ENCODE data around the gene PGAP1.
A peak's percentile ranks its signal among the peaks of the same experiment; 100 is the strongest.
"Not testable (repeated sequence)": the region's sequence is repeated elsewhere in the genome, so short reads cannot be mapped to it uniquely, and the experiment has no call there.

Gene PGAP1

GRCh38 chr2:196951973-196952372 is 25.5 kb upstream of the PGAP1 start:
- DNase-seq (ENCODE audit: low read depth): no peak

GRCh38 chr2:196949116-196949515 is 22.6 kb upstream of the PGAP1 start:
- DNase-seq (ENCODE audit: low read depth): no peak

- DNase-seq (ENCODE audit: low read depth): no peak
Measured at GRCh38 chr2:196944570-196944969, 18.1 kb upstream of the PGAP1 start.

GRCh38 chr2:196941398-196942078 is 15.0 kb upstream of the PGAP1 start:
- no peak for DNase-seq (ENCODE audit: low read depth)

GRCh38 chr2:196939371-196939770 is 12.9 kb upstream of the PGAP1 start:
- no peak for DNase-seq (ENCODE audit: low read depth)

GRCh38 chr2:196935432-196935831 is 8.9 kb upstream of the PGAP1 start:
- DNase-seq (ENCODE audit: low read depth): no peak

- no peak for DNase-seq (ENCODE audit: low read depth)
Measured at GRCh38 chr2:196934672-196935071, 8.2 kb upstream of the PGAP1 start.

GRCh38 chr2:196931555-196931954 is 5.0 kb upstream of the PGAP1 start:
- no peak for DNase-seq (ENCODE audit: low read depth)

- peak; percentile 35 for DNase-seq (ENCODE audit: low read depth)
Measured at GRCh38 chr2:196927376-196928225, 1.1 kb upstream of the PGAP1 start.

GRCh38 chr2:196925768-196926561 is 542 bp downstream of the PGAP1 start:
- DNase-seq (ENCODE audit: low read depth): peak; percentile 5

GRCh38 chr2:196925051-196925767 is 1.3 kb downstream of the PGAP1 start:
- no peak for DNase-seq (ENCODE audit: low read depth)

- DNase-seq (ENCODE audit: low read depth): no peak
Measured at GRCh38 chr2:196924051-196924450, 2.5 kb downstream of the PGAP1 start.

GRCh38 chr2:196918927-196919326 is 7.6 kb downstream of the PGAP1 start:
- no peak for DNase-seq (ENCODE audit: low read depth)

- no peak for DNase-seq (ENCODE audit: low read depth)
Measured at GRCh38 chr2:196917802-196918201, 8.7 kb downstream of the PGAP1 start.

- no peak for DNase-seq (ENCODE audit: low read depth)
Measured at GRCh38 chr2:196915507-196916189, 10.9 kb downstream of the PGAP1 start.

GRCh38 chr2:196914867-196915460 is 11.5 kb downstream of the PGAP1 start:
- no peak for DNase-seq (ENCODE audit: low read depth)

- DNase-seq (ENCODE audit: low read depth): no peak
Measured at GRCh38 chr2:196913691-196914090, 12.8 kb downstream of the PGAP1 start.

GRCh38 chr2:196905365-196905764 is 21.1 kb downstream of the PGAP1 start:
- DNase-seq (ENCODE audit: low read depth): not testable (repeated sequence)

GRCh38 chr2:196902828-196903227 is 23.7 kb downstream of the PGAP1 start:
- no peak for DNase-seq (ENCODE audit: low read depth)

- no peak for DNase-seq (ENCODE audit: low read depth)
Measured at GRCh38 chr2:196900843-196901242, 25.7 kb downstream of the PGAP1 start.

- DNase-seq (ENCODE audit: low read depth): no peak
Measured at GRCh38 chr2:196899976-196900375, 26.5 kb downstream of the PGAP1 start.

Measured in activated T-cell treated with anti-CD3 and anti-CD28 coated beads for 1 hour (primary cell).